ENCODE results near the gene WWOX. TPM values are rescaled to one million over a fixed set of nuclear protein-coding genes. Genes with fewer than 3 reads are reported as not detected.

Gene WWOX
- total and polyA plus RNA-seq, 2 of the 8 experiments (the other 6 are each of a cell fraction or from before 2014, with no cell fraction given) = 5.4 to 16.7 TPM

GRCh38 chr16:78462288-78463208 lies 363.1 kb downstream of the WWOX start (continued):
- TF ChIP-seq CHD7 (IDR thresholded peaks at IDR 0.05; ENCODE audit: insufficient replicate concordance, low read length) = no peak
- TF ChIP-seq RFX5 (IDR thresholded peaks at IDR 0.05; ENCODE audit: borderline replicate concordance, low read depth, low read length) = no peak
- TF ChIP-seq SIRT6 (IDR thresholded peaks at IDR 0.05; ENCODE audit: low read length) = no peak

All from H1 (cell line).